HepG2 (cell line): Measurements from ENCODE around the gene R3HCC1L. TPM values are rescaled to one million over a fixed set of nuclear protein-coding genes. Genes with fewer than 3 reads are reported as not detected.

Experiments
- AHR ChIP-seq: IDR thresholded peaks from 2 replicates; pipeline ENCODE4 v1.6.1; 2018; ENCODE audit warnings: missing genetic modification reagents, missing compliant biosample characterization
- EP300 ChIP-seq, 3 experiments: sonication (generic) in 1 of 3; formaldehyde crosslinking in 1 of 3; IDR thresholded peaks; 2 replicates each; pipeline versions ENCODE4 v1.5.1 to v1.6.1; 2011 to 2020; ENCODE audit warnings: low read depth in 2 of 3, low read length in 2 of 3, borderline replicate concordance in 1 of 3, improper control_type of control experiment in 1 of 3, mild to moderate bottlenecking in 1 of 3, missing genetic modification reagents in 1 of 3, moderate library complexity in 1 of 3
- FIP1L1 ChIP-seq: fragments of 200-400 bp; formaldehyde crosslinking; IDR thresholded peaks from 2 replicates; pipeline ENCODE4 v1.6.1; 2018; ENCODE audit warnings: low read depth, mild to moderate bottlenecking, low read length, moderate library complexity, borderline replicate concordance; ENCODE audit not compliant: insufficient read depth
- FOSL2 ChIP-seq: sonication (generic); formaldehyde crosslinking; IDR thresholded peaks from 2 replicates; pipeline ENCODE4 v1.4.0; 2020; ENCODE audit warnings: missing genetic modification reagents
- GATAD2A ChIP-seq: IDR thresholded peaks from 2 replicates; pipeline ENCODE4 v1.6.1; 2016
- HOXD1 ChIP-seq: sonication (generic); formaldehyde crosslinking; IDR thresholded peaks from 2 replicates; pipeline ENCODE4 v1.5.0; 2020; ENCODE audit warnings: missing genetic modification reagents
- KDM4B ChIP-seq: sonication (generic); formaldehyde crosslinking; IDR thresholded peaks from 2 replicates; pipeline ENCODE4 v1.4.0; 2020; ENCODE audit warnings: missing genetic modification reagents
- MXI1 ChIP-seq: IDR thresholded peaks from 3 replicates; pipeline ENCODE4 v1.6.1; 2012; ENCODE audit warnings: low read depth, low read length, inconsistent platforms, borderline replicate concordance
- NR2F1 ChIP-seq, 2 experiments: fragments of 450-650 bp in 1 of 2; formaldehyde crosslinking in 1 of 2; IDR thresholded peaks; 2 replicates each; pipeline versions ENCODE4 v1.5.0 to v1.6.1; 2016 to 2020; ENCODE audit warnings: mild to moderate bottlenecking in 1 of 2, missing compliant biosample characterization in 1 of 2, missing genetic modification reagents in 1 of 2, moderate library complexity in 1 of 2
- PBX2 ChIP-seq: IDR thresholded peaks from 2 replicates; pipeline ENCODE4 v1.6.1; 2016; ENCODE audit warnings: control low read depth
- PHF5A ChIP-seq: IDR thresholded peaks from one replicate; pipeline ENCODE4 v1.6.1; 2018; ENCODE audit warnings: low read depth, missing genetic modification reagents; ENCODE audit not compliant: unreplicated experiment
- PRPF4 ChIP-seq: fragments of 200-400 bp; formaldehyde crosslinking; IDR thresholded peaks from 2 replicates; pipeline ENCODE4 v1.6.1; 2016; ENCODE audit warnings: low read length, low read depth; ENCODE audit not compliant: poor library complexity, severe bottlenecking
- RCOR2 ChIP-seq: IDR thresholded peaks from 2 replicates; pipeline ENCODE4 v1.6.1; 2016; ENCODE audit warnings: missing biosample characterization, missing genetic modification reagents
- SALL2 ChIP-seq: sonication (generic); formaldehyde crosslinking; IDR thresholded peaks from 2 replicates; pipeline ENCODE4 v1.8.1; 2023; ENCODE audit warnings: mild to moderate bottlenecking, missing genetic modification reagents, inconsistent platforms
- SP5 ChIP-seq: IDR thresholded peaks from 2 replicates; pipeline ENCODE4 v1.6.1; 2016; ENCODE audit warnings: low read depth, borderline replicate concordance
- TMF1 ChIP-seq: sonication (generic); formaldehyde crosslinking; IDR thresholded peaks from 2 replicates; pipeline ENCODE4 v1.8.1; 2022; ENCODE audit warnings: low read depth, missing genetic modification reagents
- ZBTB1 ChIP-seq: sonication (generic); formaldehyde crosslinking; IDR thresholded peaks from 2 replicates; pipeline ENCODE4 v1.4.0; 2020; ENCODE audit warnings: missing genetic modification reagents, borderline replicate concordance
- ZNF746 ChIP-seq: sonication (generic); formaldehyde crosslinking; IDR thresholded peaks from 2 replicates; pipeline ENCODE4 v1.8.0; 2022; ENCODE audit warnings: mild to moderate bottlenecking, missing genetic modification reagents
- ZNF850 ChIP-seq: sonication (generic); formaldehyde crosslinking; conservative IDR thresholded peaks from 2 replicates; pipeline ENCODE4 v1.9.0; 2021; ENCODE audit warnings: mild to moderate bottlenecking, missing genetic modification reagents
- polyA plus RNA-seq, 8 experiments: library from polyadenylated mRNA; depleted of rRNA in 3 of 8; stranded (reverse) in 7 of 8; unstranded in 1 of 8; fragments of >200 nt; fragmentation: Illumina TruSeq in 4 of 8; extraction: Trizol in 4 of 8; gene quantifications; 2 replicates each; pipeline versions ENCODE4 v1.2.1 to v1.2.3, GENCODE V29; 2011 to 2016; ENCODE audit warnings: low read depth in 4 of 8, missing spikeins in 1 of 8, mixed read lengths in 1 of 8; ENCODE audit not compliant: insufficient read depth in 1 of 8
- total RNA-seq, 5 experiments: library from RNA; depleted of rRNA; stranded (reverse); fragments of >200 nt; fragmentation: Illumina TruSeq; extraction: Trizol; gene quantifications; 2 replicates each; pipeline ENCODE4 v1.2.3, GENCODE V29; 2016; ENCODE audit warnings: low read depth in 1 of 5
- TF ChIP-seq, protein P1 (sequence below): sonication (generic); formaldehyde crosslinking; conservative IDR thresholded peaks from 2 replicates; pipeline ENCODE4 v1.4.0; 2020; ENCODE audit warnings: missing genetic modification reagents
- TF ChIP-seq, protein P2 (sequence below): sonication (generic); formaldehyde crosslinking; IDR thresholded peaks from 2 replicates; pipeline ENCODE4 v1.5.0; 2020; ENCODE audit warnings: mild to moderate bottlenecking, missing genetic modification reagents

R3HCC1L gene
- total and polyA plus RNA-seq, 2 of the 13 experiments (the other 11 are each of a cell fraction or from before 2014, with no cell fraction given) = 6.5 to 12.2 TPM

- 0 out of 2 replicates have a peak, but pooled peaks have one; percentile 36 for TF ChIP-seq PBX2 (CRISPR knock-in tag)
- TF ChIP-seq, protein P1, sequence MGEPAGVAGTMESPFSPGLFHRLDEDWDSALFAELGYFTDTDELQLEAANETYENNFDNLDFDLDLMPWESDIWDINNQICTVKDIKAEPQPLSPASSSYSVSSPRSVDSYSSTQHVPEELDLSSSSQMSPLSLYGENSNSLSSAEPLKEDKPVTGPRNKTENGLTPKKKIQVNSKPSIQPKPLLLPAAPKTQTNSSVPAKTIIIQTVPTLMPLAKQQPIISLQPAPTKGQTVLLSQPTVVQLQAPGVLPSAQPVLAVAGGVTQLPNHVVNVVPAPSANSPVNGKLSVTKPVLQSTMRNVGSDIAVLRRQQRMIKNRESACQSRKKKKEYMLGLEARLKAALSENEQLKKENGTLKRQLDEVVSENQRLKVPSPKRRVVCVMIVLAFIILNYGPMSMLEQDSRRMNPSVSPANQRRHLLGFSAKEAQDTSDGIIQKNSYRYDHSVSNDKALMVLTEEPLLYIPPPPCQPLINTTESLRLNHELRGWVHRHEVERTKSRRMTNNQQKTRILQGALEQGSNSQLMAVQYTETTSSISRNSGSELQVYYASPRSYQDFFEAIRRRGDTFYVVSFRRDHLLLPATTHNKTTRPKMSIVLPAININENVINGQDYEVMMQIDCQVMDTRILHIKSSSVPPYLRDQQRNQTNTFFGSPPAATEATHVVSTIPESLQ = no peak
- 0 out of 4 replicates have a peak, but pooled peaks of 1 of the 2 experiments have one; percentile 5 for TF ChIP-seq EP300 (IDR thresholded peaks at IDR 0.05; ENCODE audit: low read depth in 2 of 2, low read length in 2 of 2)
- no peak for TF ChIP-seq EP300 (CRISPR knock-in tag; IDR thresholded peaks at IDR 0.05; ENCODE audit: borderline replicate concordance)
- no peak for TF ChIP-seq ZNF850 (CRISPR knock-in tag)
- no peak for TF ChIP-seq PHF5A (CRISPR knock-in tag)
- TF ChIP-seq GATAD2A (CRISPR knock-in tag) = peak; percentile 32
- no peak for TF ChIP-seq TMF1 (CRISPR knock-in tag)
- TF ChIP-seq MXI1 = no peak
- TF ChIP-seq SALL2 = no peak
- TF ChIP-seq FOSL2 (CRISPR knock-in tag) = peak; percentile 96
- no peak for TF ChIP-seq HOXD1 (CRISPR knock-in tag)
- TF ChIP-seq ZBTB1 (CRISPR knock-in tag) = no peak
- TF ChIP-seq SP5 (CRISPR knock-in tag) = 0 out of 2 replicates have a peak, but pooled peaks have one; percentile 36
- TF ChIP-seq PRPF4 = no peak
- TF ChIP-seq AHR (CRISPR knock-in tag) = no peak
- TF ChIP-seq RCOR2 (CRISPR knock-in tag) = no peak
- no peak for TF ChIP-seq NR2F1 (CRISPR knock-in tag; IDR thresholded peaks at IDR 0.05)
- no peak for TF ChIP-seq FIP1L1
- no peak for TF ChIP-seq KDM4B
- TF ChIP-seq, protein P2, sequence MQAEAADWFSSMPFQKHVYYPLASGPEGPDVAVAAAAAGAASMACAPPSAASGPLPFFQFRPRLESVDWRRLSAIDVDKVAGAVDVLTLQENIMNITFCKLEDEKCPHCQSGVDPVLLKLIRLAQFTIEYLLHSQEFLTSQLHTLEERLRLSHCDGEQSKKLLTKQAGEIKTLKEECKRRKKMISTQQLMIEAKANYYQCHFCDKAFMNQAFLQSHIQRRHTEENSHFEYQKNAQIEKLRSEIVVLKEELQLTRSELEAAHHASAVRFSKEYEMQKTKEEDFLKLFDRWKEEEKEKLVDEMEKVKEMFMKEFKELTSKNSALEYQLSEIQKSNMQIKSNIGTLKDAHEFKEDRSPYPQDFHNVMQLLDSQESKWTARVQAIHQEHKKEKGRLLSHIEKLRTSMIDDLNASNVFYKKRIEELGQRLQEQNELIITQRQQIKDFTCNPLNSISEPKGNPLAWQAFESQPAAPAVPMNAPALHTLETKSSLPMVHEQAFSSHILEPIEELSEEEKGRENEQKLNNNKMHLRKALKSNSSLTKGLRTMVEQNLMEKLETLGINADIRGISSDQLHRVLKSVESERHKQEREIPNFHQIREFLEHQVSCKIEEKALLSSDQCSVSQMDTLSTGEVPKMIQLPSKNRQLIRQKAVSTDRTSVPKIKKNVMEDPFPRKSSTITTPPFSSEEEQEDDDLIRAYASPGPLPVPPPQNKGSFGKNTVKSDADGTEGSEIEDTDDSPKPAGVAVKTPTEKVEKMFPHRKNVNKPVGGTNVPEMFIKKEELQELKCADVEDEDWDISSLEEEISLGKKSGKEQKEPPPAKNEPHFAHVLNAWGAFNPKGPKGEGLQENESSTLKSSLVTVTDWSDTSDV (CRISPR knock-in tag) = 0 out of 2 replicates have a peak, but pooled peaks have one; percentile 32
- 0 out of 2 replicates have a peak, but pooled peaks have one; percentile 36 for TF ChIP-seq ZNF746 (CRISPR knock-in tag)
Observed at GRCh38 chr10:98269435-98269912, 135.0 kb downstream of the R3HCC1L start (continued).
